ENCODE results near the gene MICB. TPM values are rescaled to one million over a fixed set of nuclear protein-coding genes. Genes with fewer than 3 reads are reported as not detected.

The MICB gene
- total RNA-seq, 4 donors from 2014 or later = 1.7 to 4.8 (median 2.0) TPM

DNA sequence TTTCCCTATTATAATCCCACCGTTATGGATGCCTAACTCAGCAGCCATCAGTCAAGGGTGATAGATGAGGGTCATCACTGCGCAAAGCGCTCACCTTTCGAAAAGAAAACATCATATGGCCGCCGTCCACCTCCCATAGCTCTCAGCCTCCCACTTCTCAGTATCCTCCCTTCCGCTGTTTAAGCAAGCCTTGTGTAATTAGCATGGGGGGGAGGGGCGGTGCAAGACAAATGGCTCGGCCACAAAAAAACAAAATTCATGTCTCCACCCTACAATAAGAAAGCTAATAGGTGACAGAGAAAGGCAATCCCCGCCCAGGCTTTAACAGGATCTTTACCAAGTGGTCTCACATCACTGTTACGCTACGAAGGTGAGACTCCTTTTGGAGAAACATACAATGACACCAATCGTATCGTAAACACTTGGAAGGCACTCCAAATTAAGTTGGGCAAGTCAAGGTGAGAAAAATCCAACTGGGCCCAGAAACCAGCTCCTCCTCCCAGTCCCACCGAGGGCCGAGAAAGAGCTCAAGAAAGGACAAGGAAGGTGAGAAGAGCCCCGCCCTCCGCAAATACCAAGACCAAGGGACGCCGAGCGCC, 43.2 kb downstream of the MICB start:
- H3K4me1 ChIP-seq = peaks cover 9 to 63% (median 26%) of the 10 kb centered on the region in 3 donors
- no peaks in the 10 kb centered on the region for H3K27me3 ChIP-seq
- peaks cover 2 to 43% of the 10 kb centered on the region in 2 donors for H3K36me3 ChIP-seq
- peak overlapping the region; percentile 83 to 96 (median 94) for H3K27ac ChIP-seq
- H3K4me3 ChIP-seq = peak overlapping the region; percentile 76 to 92
- ATAC-seq = no peak
- WGBS, 2 donors (ENCODE audit: low coverage in 1 of 2) = 1% methylated on average over 14 to 18 of the region's 21 CpGs
- H3K9me3 ChIP-seq = no peaks in the 10 kb centered on the region
- TF ChIP-seq POLR2A (IDR thresholded peaks at IDR 0.05) = no peak
- no peak for TF ChIP-seq POLR2AphosphoS5 (IDR thresholded peaks at IDR 0.05)
- TF ChIP-seq, protein P1, sequence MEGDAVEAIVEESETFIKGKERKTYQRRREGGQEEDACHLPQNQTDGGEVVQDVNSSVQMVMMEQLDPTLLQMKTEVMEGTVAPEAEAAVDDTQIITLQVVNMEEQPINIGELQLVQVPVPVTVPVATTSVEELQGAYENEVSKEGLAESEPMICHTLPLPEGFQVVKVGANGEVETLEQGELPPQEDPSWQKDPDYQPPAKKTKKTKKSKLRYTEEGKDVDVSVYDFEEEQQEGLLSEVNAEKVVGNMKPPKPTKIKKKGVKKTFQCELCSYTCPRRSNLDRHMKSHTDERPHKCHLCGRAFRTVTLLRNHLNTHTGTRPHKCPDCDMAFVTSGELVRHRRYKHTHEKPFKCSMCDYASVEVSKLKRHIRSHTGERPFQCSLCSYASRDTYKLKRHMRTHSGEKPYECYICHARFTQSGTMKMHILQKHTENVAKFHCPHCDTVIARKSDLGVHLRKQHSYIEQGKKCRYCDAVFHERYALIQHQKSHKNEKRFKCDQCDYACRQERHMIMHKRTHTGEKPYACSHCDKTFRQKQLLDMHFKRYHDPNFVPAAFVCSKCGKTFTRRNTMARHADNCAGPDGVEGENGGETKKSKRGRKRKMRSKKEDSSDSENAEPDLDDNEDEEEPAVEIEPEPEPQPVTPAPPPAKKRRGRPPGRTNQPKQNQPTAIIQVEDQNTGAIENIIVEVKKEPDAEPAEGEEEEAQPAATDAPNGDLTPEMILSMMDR (IDR thresholded peaks at IDR 0.05) = no peak
- no peak for TF ChIP-seq EP300 (IDR thresholded peaks at IDR 0.05)

DNA sequence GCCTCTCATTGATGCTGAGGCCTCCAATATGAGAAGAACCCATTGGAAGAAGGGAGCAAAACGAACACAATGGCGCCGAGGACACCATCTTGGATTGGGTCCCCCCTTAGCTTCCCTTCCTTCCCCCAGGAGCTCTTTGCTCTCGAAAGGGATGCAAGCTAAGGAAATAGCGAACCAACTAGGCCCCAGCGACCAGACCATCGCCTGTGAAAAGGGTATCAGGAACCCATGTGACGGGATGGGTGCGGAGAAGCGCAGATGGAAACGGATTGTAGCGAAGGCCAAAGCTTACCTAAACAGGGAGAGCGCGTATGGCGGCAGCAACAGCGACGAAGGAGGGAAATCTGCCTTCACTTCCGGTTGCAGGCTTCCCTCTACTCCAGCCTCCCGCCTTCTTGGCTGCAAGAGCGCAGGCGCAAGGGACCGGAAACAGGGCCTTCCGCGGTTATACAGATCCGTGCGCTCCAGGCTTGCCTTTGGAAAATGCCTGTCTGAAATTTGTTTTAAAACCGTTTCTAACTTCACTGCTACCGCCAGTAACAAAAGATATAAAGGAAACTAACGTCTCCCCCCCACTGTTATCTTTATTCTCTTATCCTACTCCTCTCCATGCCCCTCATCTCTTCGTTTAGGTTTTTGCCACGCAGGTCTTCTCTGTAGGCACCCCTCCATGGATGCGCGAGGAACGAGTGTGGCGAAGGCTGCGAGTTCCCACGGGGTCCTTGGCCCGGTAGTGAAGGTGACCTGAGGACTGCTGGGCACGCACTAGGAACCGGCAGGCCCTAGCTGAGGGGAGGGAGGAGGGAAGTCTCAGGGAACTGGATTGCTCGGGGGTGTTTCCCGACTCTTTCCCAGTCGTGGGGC, 43.9 kb downstream of the MICB start, which contains the start of gene DDX39B:
Gene DDX39B (minus strand): TSS at position 346 of the 864 bp plus-strand sequence. CDS start 1,471 bp downstream, outside the sequence.
- WGBS, 2 donors (ENCODE audit: low coverage in 1 of 2) = 0% methylated on average over 5 to 30 of the region's 43 CpGs
- TF ChIP-seq POLR2AphosphoS5 (IDR thresholded peaks at IDR 0.05) (peak; percentile 96), POLR2A (IDR thresholded peaks at IDR 0.05) (peak; percentile 62 to 67), EP300 (IDR thresholded peaks at IDR 0.05) (no peak)
- TF ChIP-seq, protein P1 (IDR thresholded peaks at IDR 0.05) = no peak
- peak within 1 kb of the TSS; percentile 83 to 96 (median 94) for H3K27ac ChIP-seq
- peak within 1 kb of the TSS; percentile 76 to 92 for H3K4me3 ChIP-seq
- H3K4me1 ChIP-seq = peaks cover 9 to 63% (median 30%) of the 10 kb centered on the region in 3 donors
- peak; percentile 95 for ATAC-seq
- H3K36me3 ChIP-seq = peaks cover 0 to 36% of the 10 kb centered on the region in 2 donors
- no peaks in the 10 kb centered on the region for H3K9me3 ChIP-seq
- no peaks in the 10 kb centered on the region for H3K27me3 ChIP-seq

DNA sequence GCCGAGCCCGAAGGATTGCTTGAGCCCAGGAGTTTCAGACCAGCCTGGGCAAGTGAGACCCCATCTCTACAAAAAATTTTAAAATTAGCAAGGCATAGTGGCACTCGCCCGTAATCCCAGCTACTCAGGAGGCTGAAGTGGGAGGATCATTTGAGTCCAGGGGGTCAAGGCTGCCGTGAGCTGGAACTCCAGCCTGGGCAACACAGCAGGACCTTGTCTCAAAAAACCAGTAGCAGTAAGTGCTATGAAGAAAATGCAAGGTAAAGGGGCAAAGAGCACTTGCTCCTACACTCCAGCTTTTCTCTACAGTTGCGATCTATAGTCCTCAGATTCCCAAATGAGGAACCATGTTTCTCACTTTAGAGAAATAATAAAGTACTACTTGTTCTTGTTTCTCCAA, 45.7 kb downstream of the MICB start:
- peaks cover 13 to 61% (median 36%) of the 10 kb centered on the region in 3 donors for H3K4me1 ChIP-seq
- H3K27ac ChIP-seq = peak overlapping the region in 3 of 4 donors; percentile 15 to 96 (median 95)
- WGBS, 2 donors (ENCODE audit: low coverage in 1 of 2) = 91 to 100% methylated on average over 5 to 6 of the region's 6 CpGs

DNA sequence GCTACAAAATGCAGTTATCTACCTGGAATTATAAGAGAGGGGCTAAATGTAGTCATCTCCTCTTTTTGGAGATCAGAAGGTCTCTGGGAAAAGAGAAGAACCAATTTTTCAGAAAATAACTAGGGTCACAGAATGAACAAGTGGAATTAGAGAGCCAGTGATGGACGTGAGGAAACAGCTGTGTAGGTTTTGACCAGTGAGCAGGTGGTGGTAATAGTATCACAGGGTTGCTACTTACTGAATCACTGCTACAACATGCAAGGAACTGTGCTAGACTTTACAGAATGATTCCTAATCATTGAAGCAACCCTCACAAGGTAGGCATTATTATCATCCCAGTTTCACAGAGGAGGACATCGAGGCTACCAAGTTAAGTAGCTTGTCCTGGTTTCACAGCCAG, 46.7 kb downstream of the MICB start:
- Histone ChIP-seq H3K27ac (no peak overlapping the region), H3K9me3 (no peaks in the 10 kb centered on the region), H3K4me3 (no peak overlapping the region), H3K36me3 (peaks cover 0 to 17% of the 10 kb centered on the region in 2 donors), H3K27me3 (no peaks in the 10 kb centered on the region), H3K4me1 (peaks cover 6 to 57% (median 27%) of the 10 kb centered on the region in 3 donors)
- no peak for TF ChIP-seq POLR2A (IDR thresholded peaks at IDR 0.05)
- TF ChIP-seq POLR2AphosphoS5 (IDR thresholded peaks at IDR 0.05) = no peak
- TF ChIP-seq EP300 (IDR thresholded peaks at IDR 0.05) = no peak
- TF ChIP-seq, protein P1 (IDR thresholded peaks at IDR 0.05) = no peak
- 56 to 69% methylated on average over 2 of the region's 2 CpGs for WGBS, 2 donors (ENCODE audit: low coverage in 1 of 2)
- ATAC-seq = no peak

More for the DNA sequence above, 45.7 kb downstream of the MICB start:
- no peaks in the 10 kb centered on the region for H3K27me3 ChIP-seq
- H3K36me3 ChIP-seq = peaks cover 0 to 18% of the 10 kb centered on the region in 2 donors
- H3K4me3 ChIP-seq = no peak overlapping the region
- TF ChIP-seq EP300 (IDR thresholded peaks at IDR 0.05) = no peak
- TF ChIP-seq POLR2A (IDR thresholded peaks at IDR 0.05) = no peak
- TF ChIP-seq POLR2AphosphoS5 (IDR thresholded peaks at IDR 0.05) = no peak
- TF ChIP-seq, protein P1 (IDR thresholded peaks at IDR 0.05) = no peak
- no peak for ATAC-seq
- H3K9me3 ChIP-seq = no peaks in the 10 kb centered on the region

All from gastroesophageal sphincter (tissue), 4 donors.